Transverse colon (tissue), 4 donors: Measurements from ENCODE around the gene LINC00237.

Experiments used
- CTCF ChIP-seq, 5 experiments: fragments of 200-600 bp in 3 of 5; fragments of 450-650 bp in 2 of 5; sonication (generic) in 3 of 5; IDR thresholded peaks; 1 replicate in 2 of 5; 2 replicates in 3 of 5; pipeline ENCODE4 v1.5.1; 2016 to 2017; ENCODE audit warnings: antibody characterized with exemption in 5 of 5, inconsistent platforms in 3 of 5, mild to moderate bottlenecking in 2 of 5, moderate library complexity in 1 of 5
- EP300 ChIP-seq: sonication (generic); formaldehyde crosslinking; IDR thresholded peaks from one replicate; pipeline ENCODE4 v1.6.1; 2017; ENCODE audit warnings: antibody characterized with exemption, low read depth
- POLR2A ChIP-seq: fragments of 450-650 bp; IDR thresholded peaks from one replicate; pipeline ENCODE4 v1.6.1; 2016; ENCODE audit warnings: antibody characterized with exemption, mild to moderate bottlenecking, moderate library complexity
- POLR2AphosphoS5 ChIP-seq, 3 donors: sonication (generic); formaldehyde crosslinking; IDR thresholded peaks; one replicate each; pipeline ENCODE4 v1.6.1; 2016; ENCODE audit warnings: antibody characterized with exemption in 3 of 3

- TF ChIP-seq CTCF (IDR thresholded peaks at IDR 0.05): no peak
- TF ChIP-seq POLR2A: no peak
- no peak for TF ChIP-seq EP300
- TF ChIP-seq POLR2AphosphoS5 (IDR thresholded peaks at IDR 0.05): no peak
These were observed 7.5 kb upstream of the LINC00237 start for GRCh38 chr20:21113697-21114096.
